NCI-H2196 treated with DMSO at 0.1 percent for 48 hours (cell line): Measurements from ENCODE around the gene USP5.
"Not testable (repeated sequence)": the region's sequence is repeated elsewhere in the genome, so short reads cannot be mapped to it uniquely, and the experiment has no call there.

ENCODE experiments used
- DNase-seq: peaks from one replicate; lab custom pipeline; 2025; ENCODE audit not compliant: unreplicated experiment; lab: John Stamatoyannopoulos, UW

USP5 gene

GRCh38 chr12:6887460-6887859, 35.5 kb downstream of the USP5 start:
- DNase-seq = no peak

- DNase-seq = no peak
Observed at GRCh38 chr12:6888360-6888759, 36.4 kb downstream of the USP5 start.

GRCh38 chr12:6888794-6889193, 36.8 kb downstream of the USP5 start:
- DNase-seq = not testable (repeated sequence)

GRCh38 chr12:6889775-6890573, 38.0 kb downstream of the USP5 start:
- not testable (repeated sequence) for DNase-seq

- peak; percentile 55 for DNase-seq
Observed at GRCh38 chr12:6890789-6891645, 39.1 kb downstream of the USP5 start.

GRCh38 chr12:6891646-6892001, 39.7 kb downstream of the USP5 start:
- DNase-seq = no peak

- not testable (repeated sequence) for DNase-seq
Observed at GRCh38 chr12:6892683-6893082, 40.7 kb downstream of the USP5 start.

GRCh38 chr12:6894321-6894720, 42.4 kb downstream of the USP5 start:
- no peak for DNase-seq

GRCh38 chr12:6896846-6897435, 45.0 kb downstream of the USP5 start:
- no peak for DNase-seq

GRCh38 chr12:6899427-6899826, 47.5 kb downstream of the USP5 start:
- DNase-seq = no peak

- DNase-seq = peak; percentile 38
Observed at GRCh38 chr12:6899837-6900519, 48.0 kb downstream of the USP5 start.

GRCh38 chr12:6902448-6902847, 50.5 kb downstream of the USP5 start:
- no peak for DNase-seq

GRCh38 chr12:6903722-6904121, 51.8 kb downstream of the USP5 start:
- DNase-seq = no peak

GRCh38 chr12:6904280-6905276, 52.6 kb downstream of the USP5 start, which contains the start of gene LRRC23:
TSS of gene LRRC23 (plus strand) at chr12:6904822. CDS start at chr12:6905634, 812 bp downstream.
- peak; percentile 76 for DNase-seq

GRCh38 chr12:6905414-6906040, 53.6 kb downstream of the USP5 start:
- DNase-seq = no peak

GRCh38 chr12:6908141-6908540, 56.2 kb downstream of the USP5 start:
- DNase-seq = not testable (repeated sequence)

GRCh38 chr12:6909421-6910145, 57.6 kb downstream of the USP5 start:
- no peak for DNase-seq

GRCh38 chr12:6912164-6912935, 60.4 kb downstream of the USP5 start:
- no peak for DNase-seq
